HUES6 (cell line): ENCODE measurements around the gene SPTY2D1.
"Not testable (repeated sequence)": the region's sequence is repeated elsewhere in the genome, so short reads cannot be mapped to it uniquely, and the experiment has no call there.

Experiments used
- H3K27ac ChIP-seq: 2 replicates; pipeline ENCODE4 v1.7.0; 2013; ENCODE audit warnings: low read depth, mild to moderate bottlenecking, low read length, inconsistent platforms
- H3K27me3 ChIP-seq: 2 replicates; pipeline ENCODE4 v1.6.1; 2013; ENCODE audit warnings: low read length; ENCODE audit not compliant: control insufficient read depth, insufficient read depth
- H3K36me3 ChIP-seq: 2 replicates; pipeline ENCODE4 v1.6.1; 2013; ENCODE audit warnings: low read length; ENCODE audit not compliant: control insufficient read depth, insufficient read depth
- H3K4me1 ChIP-seq: 2 replicates; pipeline ENCODE4 v1.6.1; 2013; ENCODE audit warnings: low read length; ENCODE audit not compliant: control insufficient read depth, insufficient read depth
- H3K4me3 ChIP-seq: 2 replicates; pipeline ENCODE4 v1.5.1; 2013; ENCODE audit warnings: low read depth, low read length
- H3K9ac ChIP-seq: one replicate; pipeline ENCODE4 v1.6.1; 2013; ENCODE audit warnings: mild to moderate bottlenecking, low read length
- H3K9me3 ChIP-seq: 2 replicates; pipeline ENCODE4 v1.6.1; 2013; ENCODE audit warnings: low read depth, low read length; ENCODE audit not compliant: control insufficient read depth, insufficient read depth

The SPTY2D1 gene

DNA sequence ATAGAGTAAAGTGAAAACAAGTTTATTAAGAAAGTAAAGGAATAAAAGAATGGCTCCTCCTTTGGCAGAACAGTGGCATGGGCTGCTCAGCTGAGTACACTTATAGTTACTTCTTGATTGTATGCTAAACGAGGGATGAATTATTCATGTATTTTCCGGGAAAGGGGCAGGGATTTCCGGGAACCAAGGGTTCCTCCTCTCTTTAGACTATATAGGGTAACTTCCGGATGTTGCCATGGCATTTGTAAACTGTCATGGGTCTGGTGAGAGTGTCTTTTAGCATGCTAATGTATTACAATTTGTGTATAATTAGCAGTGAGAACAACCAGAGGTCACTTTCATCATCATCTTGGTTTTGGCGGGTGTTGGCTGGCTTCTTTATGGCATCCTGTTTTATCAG is 23.5 kb upstream of the SPTY2D1 start:
- H3K27ac ChIP-seq = no peak overlapping the region
- H3K36me3 ChIP-seq = no peaks in the 10 kb centered on the region

GRCh38 chr11:18650859-18651557 is 16.9 kb upstream of the SPTY2D1 start:
- H3K4me3 ChIP-seq = no peak overlapping the region
- H3K27ac ChIP-seq = no peak overlapping the region
- no peaks in the 10 kb centered on the region for H3K36me3 ChIP-seq
- no peaks in the 10 kb centered on the region for H3K4me1 ChIP-seq
- H3K9ac ChIP-seq = no peak overlapping the region
- no peaks in the 10 kb centered on the region for H3K9me3 ChIP-seq
- H3K27me3 ChIP-seq = no peaks in the 10 kb centered on the region; the same call in 1 of the 2 replicates

More for the DNA sequence above, 23.5 kb upstream of the SPTY2D1 start:
- Histone ChIP-seq H3K27me3 (no peaks in the 10 kb centered on the region), H3K9ac (no peak overlapping the region), H3K4me1 (no peaks in the 10 kb centered on the region), H3K4me3 (no peak overlapping the region), H3K9me3 (peaks cover 16% of the 10 kb centered on the region)

- no peaks in the 10 kb centered on the region for H3K9me3 ChIP-seq
- no peak overlapping the region for H3K27ac ChIP-seq
- no peak overlapping the region for H3K9ac ChIP-seq
- no peaks in the 10 kb centered on the region for H3K36me3 ChIP-seq
- H3K27me3 ChIP-seq = no peaks in the 10 kb centered on the region; the same call in 1 of the 2 replicates
- no peak overlapping the region for H3K4me3 ChIP-seq
- no peaks in the 10 kb centered on the region for H3K4me1 ChIP-seq
These were observed 16.2 kb upstream of the SPTY2D1 start for GRCh38 chr11:18650353-18650752.

- H3K9me3 ChIP-seq, H3K27me3 ChIP-seq, H3K9ac ChIP-seq, H3K4me3 ChIP-seq, H3K4me1 ChIP-seq, H3K36me3 ChIP-seq, H3K27ac ChIP-seq: not testable (repeated sequence)
These were observed 8.9 kb upstream of the SPTY2D1 start for GRCh38 chr11:18643034-18643433.

DNA sequence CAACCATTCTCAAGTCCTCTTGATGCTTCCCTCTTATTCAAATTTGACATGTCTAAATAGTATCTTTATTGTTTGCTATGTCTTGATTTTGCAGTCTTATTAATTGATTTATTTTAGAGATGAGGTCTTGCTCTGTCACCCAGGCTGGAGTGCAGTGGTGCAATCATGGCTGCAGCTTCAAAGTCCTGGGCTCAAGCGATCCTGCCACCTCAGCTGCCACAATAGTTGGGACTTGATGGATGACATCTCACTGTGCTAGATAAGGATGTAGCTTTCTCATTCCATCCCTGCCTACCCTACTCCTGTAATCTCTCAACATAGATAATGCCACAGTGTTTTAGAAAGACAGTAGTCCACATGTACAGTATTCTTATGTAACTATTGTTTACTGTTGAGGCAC is 7.5 kb upstream of the SPTY2D1 start:
- H3K9me3 ChIP-seq = 0 out of 2 replicates have a peak, but pooled peaks cover 2% of the 10 kb centered on the region
- H3K36me3 ChIP-seq = no peaks in the 10 kb centered on the region
- peaks cover 3% of the 10 kb centered on the region; the same call in 1 of the 2 replicates for H3K27me3 ChIP-seq
- no peak overlapping the region for H3K9ac ChIP-seq
- H3K4me1 ChIP-seq = no peaks in the 10 kb centered on the region
- no peak overlapping the region for H3K4me3 ChIP-seq
- no peak overlapping the region for H3K27ac ChIP-seq

DNA sequence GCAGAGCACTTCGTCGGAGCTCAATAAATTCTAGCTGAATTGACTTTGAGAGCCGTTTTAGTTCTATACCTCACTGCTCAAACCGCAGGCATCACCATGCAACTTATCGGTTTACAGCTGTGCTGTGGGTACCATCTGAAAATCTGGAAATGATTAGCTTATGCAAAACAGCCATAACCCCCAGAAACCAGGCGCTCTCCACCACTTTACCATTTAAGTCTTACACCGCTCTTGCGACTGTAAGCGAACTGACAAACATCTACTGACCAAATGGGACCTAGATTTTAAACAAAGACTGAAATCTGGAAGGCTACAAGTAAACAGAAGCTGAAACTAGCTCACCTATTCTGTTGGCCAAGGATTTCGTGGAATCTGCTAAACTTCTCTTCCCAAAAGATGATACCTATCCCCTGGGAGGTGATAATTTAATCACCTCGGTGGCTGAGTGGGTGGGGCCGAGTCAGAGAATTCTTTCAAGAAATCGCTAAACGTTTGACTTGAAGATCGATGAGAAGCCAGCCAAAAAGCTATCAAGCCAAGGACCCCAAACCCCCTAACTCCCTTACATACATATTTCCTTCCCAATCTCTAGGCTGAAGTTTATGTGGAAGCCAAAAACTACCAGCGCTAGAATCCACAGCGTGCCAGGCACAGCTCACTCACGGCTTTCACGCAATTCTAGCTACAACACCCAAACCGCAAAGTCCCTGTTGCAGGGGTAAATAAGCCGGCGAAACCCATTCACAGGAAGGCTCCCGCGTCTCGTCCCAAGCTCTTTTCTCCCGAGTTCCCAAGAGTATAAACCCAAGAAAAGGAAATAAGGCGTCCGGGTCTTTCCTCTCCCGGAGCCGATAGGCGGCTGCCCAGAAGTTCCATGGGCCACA is 644 bp downstream of the SPTY2D1 start:
- H3K9me3 ChIP-seq = no peaks in the 10 kb centered on the region
- peaks cover 4% of the 10 kb centered on the region; the same call in 1 of the 2 replicates for H3K4me1 ChIP-seq
- peak overlapping the region; percentile 93 for H3K4me3 ChIP-seq
- H3K9ac ChIP-seq = peak overlapping the region; percentile 85
- no peak overlapping the region for H3K27ac ChIP-seq
- H3K36me3 ChIP-seq = no peaks in the 10 kb centered on the region
- H3K27me3 ChIP-seq = 0 out of 2 replicates have a peak, but pooled peaks cover 3% of the 10 kb centered on the region

GRCh38 chr11:18632841-18633240 is 1.3 kb downstream of the SPTY2D1 start:
- no peak overlapping the region for H3K9ac ChIP-seq
- H3K4me1 ChIP-seq = peaks cover 4% of the 10 kb centered on the region; the same call in 1 of the 2 replicates
- H3K4me3 ChIP-seq = peak overlapping the region; percentile 93
- no peaks in the 10 kb centered on the region for H3K36me3 ChIP-seq
- H3K27me3 ChIP-seq = 0 out of 2 replicates have a peak, but pooled peaks cover 3% of the 10 kb centered on the region
- no peak overlapping the region for H3K27ac ChIP-seq
- no peaks in the 10 kb centered on the region for H3K9me3 ChIP-seq

DNA sequence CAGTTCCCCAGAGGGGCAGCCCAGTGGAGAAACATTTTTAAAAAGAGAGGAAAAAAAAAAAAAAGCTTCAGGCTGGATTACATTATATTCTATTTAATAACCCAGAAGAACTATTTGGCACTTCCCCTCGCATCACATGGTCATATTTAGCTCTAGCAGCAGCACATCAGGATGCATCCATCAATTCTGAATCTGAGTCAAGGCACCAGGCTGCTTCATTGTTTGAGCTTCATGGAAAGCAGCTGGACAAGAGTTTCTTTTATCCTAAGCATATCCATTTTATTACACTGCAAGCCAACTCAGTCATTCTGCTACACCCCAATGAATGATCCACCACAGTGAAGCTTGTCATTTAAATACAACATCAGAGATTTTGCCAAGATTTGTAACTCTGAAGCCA is 10.0 kb downstream of the SPTY2D1 start:
- Histone ChIP-seq H3K4me3 (no peak overlapping the region), H3K36me3 (no peaks in the 10 kb centered on the region), H3K9me3 (no peaks in the 10 kb centered on the region), H3K9ac (no peak overlapping the region), H3K4me1 (no peaks in the 10 kb centered on the region), H3K27me3 (no peaks in the 10 kb centered on the region), H3K27ac (no peak overlapping the region)

DNA sequence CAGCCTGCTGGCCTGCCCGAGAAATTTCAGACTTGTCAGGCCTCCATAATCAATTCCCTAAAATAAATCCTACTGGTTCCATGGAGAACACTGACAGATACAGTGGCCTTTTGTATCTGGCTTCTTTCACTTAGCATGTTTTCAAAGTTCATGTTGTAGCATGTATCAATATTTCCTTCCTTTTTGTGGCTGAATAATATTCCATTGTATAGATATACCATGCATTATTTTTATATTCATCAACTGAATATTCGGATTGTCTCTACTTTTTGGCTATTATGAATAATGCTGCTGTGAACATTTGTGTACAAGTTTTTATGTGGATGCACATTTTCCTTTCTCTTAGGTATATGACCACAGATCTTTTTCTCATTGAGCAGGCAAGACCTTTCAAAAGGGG is 10.4 kb downstream of the SPTY2D1 start:
- H3K4me3 ChIP-seq = no peak overlapping the region
- no peaks in the 10 kb centered on the region for H3K36me3 ChIP-seq

DNA sequence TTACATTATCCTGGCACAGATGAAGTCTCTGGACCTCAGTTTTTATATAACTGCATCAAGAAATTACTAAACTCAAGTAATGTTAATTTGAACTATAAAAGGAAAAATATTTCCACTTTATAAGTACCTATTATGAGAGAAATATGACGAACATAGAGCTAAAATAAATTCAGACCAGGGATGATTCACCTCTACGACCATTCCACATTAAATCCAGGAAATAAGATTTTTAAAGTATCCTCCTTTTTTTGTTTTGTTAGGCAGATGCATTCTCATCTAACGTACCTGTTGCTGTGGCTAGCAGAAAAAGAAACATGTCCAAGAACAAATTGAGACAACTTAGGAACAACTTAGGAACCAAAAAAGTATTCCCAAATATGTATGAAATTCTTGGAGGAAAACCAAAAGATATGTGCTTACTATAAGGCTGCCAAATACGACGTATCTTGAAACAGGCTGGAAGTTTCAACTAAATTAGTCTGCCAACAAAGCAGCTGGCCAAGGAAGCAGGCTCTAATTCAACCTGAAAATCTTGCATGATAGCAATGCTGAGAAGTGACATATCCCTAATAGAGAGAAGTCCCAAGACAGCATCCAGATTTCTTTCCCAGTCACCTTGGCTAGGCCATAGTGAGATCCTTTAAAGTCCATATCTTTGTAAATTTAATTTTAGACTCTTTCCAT is 15.7 kb downstream of the SPTY2D1 start:
- no peak overlapping the region for H3K4me3 ChIP-seq
- no peaks in the 10 kb centered on the region for H3K9me3 ChIP-seq
- no peaks in the 10 kb centered on the region for H3K27me3 ChIP-seq
- no peaks in the 10 kb centered on the region for H3K4me1 ChIP-seq
- no peak overlapping the region for H3K27ac ChIP-seq
- H3K9ac ChIP-seq = no peak overlapping the region
- H3K36me3 ChIP-seq = peaks cover 28% of the 10 kb centered on the region

More for the DNA sequence above, 10.4 kb downstream of the SPTY2D1 start:
- Histone ChIP-seq H3K27me3 (no peaks in the 10 kb centered on the region), H3K9me3 (no peaks in the 10 kb centered on the region), H3K27ac (no peak overlapping the region), H3K9ac (no peak overlapping the region), H3K4me1 (no peaks in the 10 kb centered on the region)
